SH-SY5Y (cell line): Measurements from ENCODE around the gene GALE.

Source experiments
- GATA2 ChIP-seq: IDR thresholded peaks from 2 replicates; pipeline ENCODE4 v1.6.1; 2011; ENCODE audit warnings: mild to moderate bottlenecking, low read depth, low read length
- GATA3 ChIP-seq: IDR thresholded peaks from 2 replicates; pipeline ENCODE4 v1.6.1; 2011; ENCODE audit warnings: low read depth, mild to moderate bottlenecking, low read length, moderate library complexity

DNA sequence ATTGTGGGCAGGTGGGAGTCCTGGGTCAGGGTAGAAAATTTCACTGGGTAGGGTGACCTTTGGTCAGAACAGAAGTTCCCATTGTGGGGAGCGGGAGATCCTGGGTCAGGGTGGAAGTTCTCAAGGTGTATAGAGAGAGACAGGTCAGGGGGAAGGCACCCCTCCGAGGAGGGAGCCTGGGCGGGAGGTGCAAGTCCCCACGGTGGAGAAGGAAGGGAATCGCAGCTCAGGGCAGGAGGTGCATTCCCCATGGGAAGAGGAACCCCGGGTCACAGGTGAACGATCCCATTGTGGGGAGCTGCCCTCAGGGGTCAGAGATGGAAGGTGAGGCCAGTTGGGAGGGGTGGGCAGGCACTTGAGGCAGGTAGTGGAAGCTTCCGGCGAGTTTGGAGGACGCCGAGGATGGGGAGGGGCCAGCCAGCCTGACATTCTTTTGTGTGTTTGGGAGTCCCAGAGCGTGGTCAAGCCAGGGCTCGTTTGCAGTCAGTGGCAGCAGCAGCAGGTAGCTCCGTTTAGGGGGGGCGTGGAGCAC lies 9.0 kb downstream of the GALE start:
- TF ChIP-seq GATA3 (no peak), GATA2 (no peak)
